RWPE2 (cell line): ENCODE results near the gene ACAP3.

Experiments used
- ATAC-seq: fragments of 200-7000 bp; cut with Tn5 transposase; 3 replicates; pipeline ENCODE4 v1.9.1; 2021; ENCODE audit warnings: low read depth
- DNase-seq: peaks from one replicate; pipeline ENCODE4 v3.0.0-alpha.2; 2020; ENCODE audit warnings: low spot score
- H3K27ac ChIP-seq: fragments of 450-650 bp; 2 replicates; pipeline ENCODE4 v1.5.1; 2017; ENCODE audit warnings: mild to moderate bottlenecking; ENCODE audit not compliant: poor library complexity, severe bottlenecking
- H3K27me3 ChIP-seq: fragments of 250-450 bp; sonication (Bioruptor Pico); 2 replicates; pipeline ENCODE4 v1.5.1; 2021; ENCODE audit warnings: mild to moderate bottlenecking, moderate library complexity; ENCODE audit not compliant: insufficient read depth, poor library complexity, severe bottlenecking
- H3K36me3 ChIP-seq: fragments of 250-450 bp; sonication (Bioruptor Pico); 2 replicates; pipeline ENCODE4 v1.5.1; 2020; ENCODE audit warnings: low read depth, mild to moderate bottlenecking, moderate library complexity
- H3K4me1 ChIP-seq: fragments of 250-450 bp; sonication (Bioruptor Pico); 2 replicates; pipeline ENCODE4 v1.5.1; 2021; ENCODE audit warnings: mild to moderate bottlenecking, moderate library complexity; ENCODE audit not compliant: insufficient read depth, poor library complexity, severe bottlenecking
- H3K4me3 ChIP-seq: fragments of 250-450 bp; sonication (Bioruptor Pico); 2 replicates; pipeline ENCODE4 v1.5.1; 2021; ENCODE audit warnings: mild to moderate bottlenecking, moderate library complexity; ENCODE audit not compliant: severe bottlenecking
- H3K9me3 ChIP-seq: fragments of 250-450 bp; sonication (Bioruptor Pico); 2 replicates; pipeline ENCODE4 v1.5.1; 2021; ENCODE audit warnings: mild to moderate bottlenecking, moderate library complexity; ENCODE audit not compliant: severe bottlenecking
- TF ChIP-seq, protein P1 (sequence below): fragments of 450-650 bp; IDR thresholded peaks from one replicate; pipeline ENCODE4 v1.5.1; 2017; ENCODE audit warnings: mild to moderate bottlenecking, moderate library complexity; ENCODE audit not compliant: poor library complexity, severe bottlenecking

ACAP3 gene

DNA sequence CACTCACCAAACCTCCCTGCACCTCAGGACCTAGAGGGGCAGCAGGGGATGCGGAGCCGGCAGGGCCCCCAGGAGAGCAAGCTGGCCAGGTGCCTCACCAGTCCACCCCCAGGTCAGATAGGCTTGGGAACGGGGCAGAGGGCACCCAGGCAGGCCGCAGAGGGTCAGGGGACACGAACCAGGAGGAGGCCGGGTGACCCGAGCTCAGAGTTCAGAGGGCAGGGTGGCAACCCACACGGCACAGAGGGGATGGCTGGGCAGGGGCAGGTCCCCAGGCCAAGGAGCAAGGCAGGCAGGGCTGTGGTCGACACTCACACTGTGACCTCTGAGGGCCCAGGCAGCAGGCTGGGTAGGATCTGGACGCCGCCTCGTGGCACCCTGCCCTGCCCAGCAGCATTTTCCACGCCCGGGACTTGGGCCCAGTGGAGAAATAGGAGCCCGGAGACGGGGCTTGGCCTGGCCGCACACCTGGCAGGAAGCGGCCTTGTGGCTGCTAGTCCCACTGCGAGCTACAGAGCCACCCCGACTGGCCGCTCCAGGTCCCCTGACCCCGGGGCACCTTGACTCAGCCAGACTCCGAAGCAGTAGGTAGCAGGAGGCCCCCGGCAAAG lies 36.2 kb upstream of the ACAP3 start:
- Histone ChIP-seq H3K9me3 (no peaks in the 10 kb centered on the region), H3K27me3 (no peaks in the 10 kb centered on the region), H3K36me3 (peaks cover 22% of the 10 kb centered on the region), H3K4me3 (no peak overlapping the region), H3K4me1 (peaks cover 26% of the 10 kb centered on the region), H3K27ac (peak overlapping the region; percentile 98)
- TF ChIP-seq, protein P1, sequence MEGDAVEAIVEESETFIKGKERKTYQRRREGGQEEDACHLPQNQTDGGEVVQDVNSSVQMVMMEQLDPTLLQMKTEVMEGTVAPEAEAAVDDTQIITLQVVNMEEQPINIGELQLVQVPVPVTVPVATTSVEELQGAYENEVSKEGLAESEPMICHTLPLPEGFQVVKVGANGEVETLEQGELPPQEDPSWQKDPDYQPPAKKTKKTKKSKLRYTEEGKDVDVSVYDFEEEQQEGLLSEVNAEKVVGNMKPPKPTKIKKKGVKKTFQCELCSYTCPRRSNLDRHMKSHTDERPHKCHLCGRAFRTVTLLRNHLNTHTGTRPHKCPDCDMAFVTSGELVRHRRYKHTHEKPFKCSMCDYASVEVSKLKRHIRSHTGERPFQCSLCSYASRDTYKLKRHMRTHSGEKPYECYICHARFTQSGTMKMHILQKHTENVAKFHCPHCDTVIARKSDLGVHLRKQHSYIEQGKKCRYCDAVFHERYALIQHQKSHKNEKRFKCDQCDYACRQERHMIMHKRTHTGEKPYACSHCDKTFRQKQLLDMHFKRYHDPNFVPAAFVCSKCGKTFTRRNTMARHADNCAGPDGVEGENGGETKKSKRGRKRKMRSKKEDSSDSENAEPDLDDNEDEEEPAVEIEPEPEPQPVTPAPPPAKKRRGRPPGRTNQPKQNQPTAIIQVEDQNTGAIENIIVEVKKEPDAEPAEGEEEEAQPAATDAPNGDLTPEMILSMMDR, result no peak
- no peak for DNase-seq
- ATAC-seq, result 0 out of 3 replicates have a peak, but pooled peaks have one; percentile 0

DNA sequence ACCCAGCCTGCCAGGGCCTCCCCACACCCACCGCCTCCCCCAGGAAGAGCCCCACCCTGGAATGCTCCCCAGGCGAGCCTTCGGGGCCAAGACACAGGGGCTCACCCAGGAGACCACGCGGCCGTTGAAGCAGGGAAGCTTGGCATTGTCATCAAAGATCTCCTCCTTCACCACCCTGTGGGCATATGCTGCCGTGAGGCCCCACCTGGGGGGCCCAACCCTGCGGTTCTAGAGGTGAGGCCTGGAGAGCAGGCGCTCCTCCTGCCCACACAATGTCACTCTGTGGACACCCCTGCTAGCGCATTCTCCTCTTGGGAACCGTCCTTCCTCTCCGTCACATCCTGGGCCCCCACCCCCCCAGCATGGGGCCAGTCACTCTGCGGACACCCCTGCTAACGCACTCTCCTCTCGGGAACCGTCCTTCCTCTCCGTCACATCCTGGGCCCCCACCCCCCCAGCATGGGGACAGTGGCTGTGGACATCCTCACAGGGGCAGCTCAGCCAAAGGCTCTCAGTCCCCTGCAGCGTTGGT lies 34.9 kb upstream of the ACAP3 start:
- Histone ChIP-seq H3K27me3 (no peaks in the 10 kb centered on the region), H3K4me1 (peaks cover 26% of the 10 kb centered on the region), H3K4me3 (no peak overlapping the region), H3K27ac (peak overlapping the region; percentile 98), H3K9me3 (no peaks in the 10 kb centered on the region), H3K36me3 (peaks cover 30% of the 10 kb centered on the region)
- no peak for ATAC-seq
- TF ChIP-seq, protein P1, result no peak
- DNase-seq, result no peak

DNA sequence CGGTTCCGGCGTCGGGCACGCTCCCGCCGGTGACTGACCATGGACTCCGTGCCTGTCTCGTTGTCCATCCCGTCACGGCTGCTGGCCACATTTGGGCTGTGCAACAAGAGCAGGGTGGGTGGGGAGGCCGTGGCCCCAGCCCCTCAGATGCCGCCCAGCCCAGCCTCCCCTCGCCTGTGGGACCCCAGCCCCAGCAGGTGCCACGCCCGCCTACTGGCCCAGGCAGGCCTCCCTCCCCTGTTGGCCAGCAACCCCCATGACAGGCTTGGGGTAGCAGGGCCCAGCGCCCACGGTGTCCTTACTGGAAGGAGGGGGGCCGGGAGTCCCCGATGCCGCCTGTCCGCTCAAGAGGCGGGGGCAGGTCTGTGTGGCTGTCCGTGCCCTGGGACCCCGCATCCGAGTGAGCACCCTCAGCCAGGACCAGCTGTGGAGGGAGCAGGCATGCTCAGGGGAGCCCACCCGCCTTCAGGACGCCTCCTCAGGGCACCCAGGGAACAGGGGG lies 34.4 kb upstream of the ACAP3 start:
- TF ChIP-seq, protein P1, result no peak
- Histone ChIP-seq H3K27me3 (no peaks in the 10 kb centered on the region), H3K4me3 (no peak overlapping the region), H3K4me1 (peaks cover 26% of the 10 kb centered on the region), H3K9me3 (no peaks in the 10 kb centered on the region), H3K36me3 (peaks cover 35% of the 10 kb centered on the region), H3K27ac (peak overlapping the region; percentile 98)
- DNase-seq, result no peak
- ATAC-seq, result no peak

DNA sequence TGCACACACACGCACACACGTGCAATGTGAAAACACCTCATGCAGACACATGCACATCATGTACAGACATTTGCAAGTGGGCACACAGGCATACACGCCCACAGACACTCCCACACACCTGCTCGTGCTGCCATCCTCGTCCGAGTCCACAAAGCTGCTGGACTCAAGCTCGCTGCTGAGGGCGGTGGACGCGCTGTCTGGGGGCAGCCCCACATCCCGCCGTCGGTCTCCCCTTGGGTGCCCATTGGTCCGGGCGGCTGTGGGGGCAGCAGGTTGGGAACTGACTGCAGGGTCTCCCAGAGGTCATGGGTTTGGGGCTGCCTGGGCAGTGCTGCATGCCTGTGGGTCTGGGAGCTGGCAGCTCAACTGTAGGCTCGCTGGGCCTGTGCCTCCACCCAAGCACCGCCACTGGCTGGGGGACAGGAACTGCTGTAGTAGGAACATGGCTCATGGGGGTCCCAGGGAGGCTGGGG lies 33.9 kb upstream of the ACAP3 start:
- no peak for DNase-seq
- Histone ChIP-seq H3K27me3 (no peaks in the 10 kb centered on the region), H3K27ac (no peak overlapping the region), H3K9me3 (no peaks in the 10 kb centered on the region), H3K36me3 (peaks cover 40% of the 10 kb centered on the region), H3K4me3 (no peak overlapping the region), H3K4me1 (peaks cover 26% of the 10 kb centered on the region)
- ATAC-seq, result no peak
- TF ChIP-seq, protein P1, result no peak
